Measurements from ENCODE around the gene AGAP1. TPM values are rescaled to one million over a fixed set of nuclear protein-coding genes. Genes with fewer than 3 reads are reported as not detected.

AGAP1 gene
- total RNA-seq, 1 donor from 2014 or later = 33.4 TPM

- Histone ChIP-seq H3K27me3 (no peaks in the 10 kb centered on the region), H3K36me3 (no peaks in the 10 kb centered on the region), H3K9me3 (no peaks in the 10 kb centered on the region), H3K4me1 (no peaks in the 10 kb centered on the region), H3K27ac (no peak overlapping the region), H3K4me3 (no peak overlapping the region)
- DNase-seq (no peak), ATAC-seq (no peak)
- intact Hi-C loops (cut with DNase I) = no loop called here
- TF ChIP-seq CTCF (IDR thresholded peaks at IDR 0.05) = no peak
Observed at GRCh38 chr2:235861383-235861782, 367.5 kb downstream of the AGAP1 start.

DNA sequence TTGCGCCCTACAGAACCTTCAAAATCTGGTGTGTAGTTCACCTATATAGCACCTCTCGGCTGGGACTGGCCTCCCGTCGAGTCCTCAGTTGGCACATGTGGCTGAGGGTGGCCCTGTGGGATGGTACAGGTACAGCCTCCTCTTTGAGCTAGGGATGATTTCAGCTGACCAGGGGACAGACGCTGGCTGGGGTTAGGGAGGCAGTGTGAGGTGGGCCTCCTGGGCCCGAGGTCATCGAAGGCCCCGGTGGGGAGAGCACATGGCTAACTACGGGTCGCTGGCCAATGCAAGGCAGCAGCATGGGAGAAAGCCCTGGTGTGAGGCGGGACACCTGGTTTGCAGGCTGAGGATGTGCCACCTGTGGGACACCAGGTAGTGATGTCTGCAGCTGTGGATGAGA lies 369.6 kb downstream of the AGAP1 start:
- H3K27me3 ChIP-seq = no peaks in the 10 kb centered on the region
- DNase-seq (no peak), ATAC-seq (no peak)
- intact Hi-C loops (cut with DNase I) = no loop called here
- H3K36me3 ChIP-seq = no peaks in the 10 kb centered on the region
- no peaks in the 10 kb centered on the region for H3K9me3 ChIP-seq
- H3K4me1 ChIP-seq = no peaks in the 10 kb centered on the region
- no peak overlapping the region for H3K27ac ChIP-seq
- TF ChIP-seq CTCF (IDR thresholded peaks at IDR 0.05) = no peak
- H3K4me3 ChIP-seq = no peak overlapping the region

GRCh38 chr2:235864302-235864701 lies 370.5 kb downstream of the AGAP1 start:
- H3K4me1 ChIP-seq = no peaks in the 10 kb centered on the region
- H3K27ac ChIP-seq = no peak overlapping the region
- H3K4me3 ChIP-seq = no peak overlapping the region
- ATAC-seq (no peak), DNase-seq (no peak)
- no peaks in the 10 kb centered on the region for H3K36me3 ChIP-seq
- no peak for TF ChIP-seq CTCF (IDR thresholded peaks at IDR 0.05)
- intact Hi-C loops (cut with DNase I) = no loop called here
- H3K9me3 ChIP-seq = no peaks in the 10 kb centered on the region
- no peaks in the 10 kb centered on the region for H3K27me3 ChIP-seq

DNA sequence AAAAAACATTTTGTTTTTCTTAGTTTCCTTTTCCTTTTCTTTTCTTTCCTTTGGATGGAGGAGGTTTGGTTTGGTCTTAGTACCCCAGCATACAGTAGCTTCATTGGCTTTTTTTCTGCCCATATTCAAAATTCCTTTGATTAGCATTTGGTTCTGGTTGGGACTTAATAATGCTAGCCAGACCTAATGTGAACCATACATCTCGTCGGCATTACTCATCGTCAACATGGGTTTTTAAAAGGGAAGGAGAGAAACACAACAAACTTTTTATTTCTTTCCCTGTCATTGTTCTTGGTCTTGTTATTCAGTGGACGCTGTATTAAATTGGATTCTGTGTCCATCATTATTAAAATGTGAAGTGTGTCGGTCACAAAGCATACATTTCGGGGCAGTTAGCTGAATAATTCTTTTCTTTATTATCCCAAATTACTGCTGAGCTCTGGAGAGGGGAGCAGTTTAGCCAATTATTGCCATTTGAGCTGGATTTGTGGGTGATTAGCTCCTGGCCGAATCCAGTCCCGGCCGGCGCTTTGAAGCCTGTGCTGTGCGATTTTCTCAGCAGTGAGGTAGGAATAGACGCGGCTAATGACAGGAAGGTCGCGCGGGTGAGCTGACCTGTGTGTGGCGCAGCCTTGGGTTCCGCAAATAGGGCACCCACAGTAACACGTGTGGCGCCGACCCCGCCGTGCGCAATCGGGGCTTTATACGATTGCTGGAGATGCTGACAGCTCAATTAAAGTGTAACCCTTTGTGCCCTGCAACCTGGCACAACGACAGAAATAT lies 371.1 kb downstream of the AGAP1 start:
- Histone ChIP-seq H3K4me3 (no peak overlapping the region), H3K4me1 (no peaks in the 10 kb centered on the region), H3K9me3 (no peaks in the 10 kb centered on the region), H3K27me3 (no peaks in the 10 kb centered on the region), H3K27ac (no peak overlapping the region), H3K36me3 (no peaks in the 10 kb centered on the region)
- ATAC-seq = no peak
- no peak for DNase-seq
- intact Hi-C loops (cut with DNase I) = no loop called here
- TF ChIP-seq CTCF (IDR thresholded peaks at IDR 0.05) = no peak

DNA sequence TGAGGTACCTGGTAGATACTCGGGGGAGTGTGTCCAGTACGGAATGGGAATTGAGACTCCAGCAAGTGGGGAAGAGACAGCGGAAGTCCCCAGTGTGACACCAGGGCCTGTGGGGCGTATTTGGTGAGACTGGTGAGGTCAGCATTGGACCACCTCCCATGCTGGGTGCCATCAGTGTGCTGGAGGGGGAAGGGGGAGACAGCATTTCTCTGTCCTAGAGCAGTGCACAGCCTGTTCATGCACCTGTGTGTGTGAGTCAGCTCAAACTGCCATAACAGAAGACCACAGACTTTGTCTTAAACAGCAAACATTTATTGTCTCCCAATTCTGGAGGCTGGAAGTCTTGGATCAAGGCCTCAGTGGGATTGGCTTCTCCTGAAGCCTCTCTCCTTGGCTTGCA lies 372.5 kb downstream of the AGAP1 start:
- no peaks in the 10 kb centered on the region for H3K36me3 ChIP-seq
- H3K4me3 ChIP-seq = no peak overlapping the region
- DNase-seq = no peak
- no peaks in the 10 kb centered on the region for H3K4me1 ChIP-seq
- peaks cover 4% of the 10 kb centered on the region for H3K9me3 ChIP-seq
- intact Hi-C loops (cut with DNase I) = no loop called here
- no peak overlapping the region for H3K27ac ChIP-seq
- no peak for TF ChIP-seq CTCF (IDR thresholded peaks at IDR 0.05)
- no peaks in the 10 kb centered on the region for H3K27me3 ChIP-seq
- ATAC-seq = no peak

DNA sequence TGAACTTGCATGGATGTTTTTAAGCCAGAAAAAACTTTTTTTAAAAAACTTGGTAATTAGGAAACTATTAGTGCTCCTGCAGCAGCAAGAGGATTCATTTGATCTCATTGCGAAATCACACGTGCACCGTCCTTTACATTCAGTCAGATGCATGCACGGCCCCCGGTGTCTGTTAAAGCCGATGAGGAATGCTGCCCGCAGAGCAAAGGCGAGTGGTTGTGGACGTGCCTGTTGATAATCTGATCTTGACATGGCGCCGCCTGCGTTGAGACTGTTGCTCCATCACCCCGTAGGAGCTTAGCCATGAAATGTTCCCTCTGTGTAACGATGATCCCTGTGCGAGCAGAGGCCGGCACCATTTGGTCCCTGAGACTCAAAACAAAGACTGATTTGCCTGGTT lies 374.4 kb downstream of the AGAP1 start:
- ATAC-seq = no peak
- Histone ChIP-seq H3K27me3 (no peaks in the 10 kb centered on the region), H3K9me3 (peaks cover 4% of the 10 kb centered on the region), H3K27ac (no peak overlapping the region), H3K4me1 (no peaks in the 10 kb centered on the region), H3K4me3 (no peak overlapping the region), H3K36me3 (no peaks in the 10 kb centered on the region)
- no peak for DNase-seq
- intact Hi-C loops (cut with DNase I) = no loop called here
- no peak for TF ChIP-seq CTCF (IDR thresholded peaks at IDR 0.05)
